Chondrocyte (in vitro differentiated cells): ENCODE measurements around the gene COQ10A. TPM values are rescaled to one million over a fixed set of nuclear protein-coding genes. Genes with fewer than 3 reads are reported as not detected.

Experiments used
- DNase-seq: peaks from one replicate; pipeline ENCODE4 v3.0.0; 2021; ENCODE audit warnings: mixed read lengths, low spot score
- H3K27ac Mint-ChIP-seq: one replicate; pipeline ENCODE4 v1.8.0; 2021; ENCODE audit warnings: mild to moderate bottlenecking, moderate library complexity, mixed read lengths; ENCODE audit not compliant: unreplicated experiment
- H3K27me3 Mint-ChIP-seq: 2 replicates; pipeline ENCODE4 v1.8.0; 2021; ENCODE audit warnings: low read depth, mixed read lengths
- H3K36me3 Mint-ChIP-seq: 2 replicates; pipeline ENCODE4 v1.8.0; 2021; ENCODE audit warnings: low read depth, mixed read lengths
- H3K4me1 Mint-ChIP-seq: 2 replicates; pipeline ENCODE4 v1.8.0; 2021; ENCODE audit warnings: low read depth, mild to moderate bottlenecking, mixed read lengths
- H3K4me3 Mint-ChIP-seq: one replicate; pipeline ENCODE4 v1.8.0; 2021; ENCODE audit warnings: mild to moderate bottlenecking, moderate library complexity, mixed read lengths; ENCODE audit not compliant: unreplicated experiment
- H3K9me3 Mint-ChIP-seq: 2 replicates; pipeline ENCODE4 v1.8.0; 2021; ENCODE audit warnings: low read depth, mixed read lengths
- total RNA-seq: library from RNA; stranded (reverse); gene quantifications from 3 replicates; pipeline ENCODE4 v1.2.1, GENCODE V29; 2021
- TF ChIP-seq, protein P1 (sequence below): fragments of 200-600 bp; sonication (generic); IDR thresholded peaks from 2 replicates; pipeline ENCODE4 v1.5.0; 2021; ENCODE audit warnings: antibody characterized with exemption, mild to moderate bottlenecking, moderate library complexity

Gene COQ10A
- total RNA-seq, 1 donor from 2014 or later: 9.8 TPM

DNA sequence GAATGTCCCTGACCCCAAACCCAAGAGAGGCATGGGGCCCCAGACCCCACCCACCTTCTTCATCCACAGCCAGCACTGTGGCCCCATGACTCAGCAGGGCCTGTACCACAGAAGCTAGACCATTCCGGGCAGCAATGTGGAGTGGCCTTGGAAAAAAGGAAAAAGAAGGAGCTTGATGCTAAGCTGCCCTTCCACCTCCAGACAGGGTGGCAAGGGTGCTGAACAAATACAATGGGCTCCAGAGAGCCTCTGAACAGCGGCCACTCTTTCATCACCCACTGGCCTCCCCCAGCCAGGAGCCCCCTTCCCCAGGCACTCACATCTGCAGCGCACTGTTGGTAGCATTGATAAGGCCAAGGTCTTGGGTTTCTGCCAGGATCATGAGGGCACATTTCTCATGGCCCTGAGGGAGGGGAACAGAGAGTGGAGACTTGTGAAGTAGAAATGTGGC is 23.0 kb upstream of the COQ10A start:
- TF ChIP-seq, protein P1, sequence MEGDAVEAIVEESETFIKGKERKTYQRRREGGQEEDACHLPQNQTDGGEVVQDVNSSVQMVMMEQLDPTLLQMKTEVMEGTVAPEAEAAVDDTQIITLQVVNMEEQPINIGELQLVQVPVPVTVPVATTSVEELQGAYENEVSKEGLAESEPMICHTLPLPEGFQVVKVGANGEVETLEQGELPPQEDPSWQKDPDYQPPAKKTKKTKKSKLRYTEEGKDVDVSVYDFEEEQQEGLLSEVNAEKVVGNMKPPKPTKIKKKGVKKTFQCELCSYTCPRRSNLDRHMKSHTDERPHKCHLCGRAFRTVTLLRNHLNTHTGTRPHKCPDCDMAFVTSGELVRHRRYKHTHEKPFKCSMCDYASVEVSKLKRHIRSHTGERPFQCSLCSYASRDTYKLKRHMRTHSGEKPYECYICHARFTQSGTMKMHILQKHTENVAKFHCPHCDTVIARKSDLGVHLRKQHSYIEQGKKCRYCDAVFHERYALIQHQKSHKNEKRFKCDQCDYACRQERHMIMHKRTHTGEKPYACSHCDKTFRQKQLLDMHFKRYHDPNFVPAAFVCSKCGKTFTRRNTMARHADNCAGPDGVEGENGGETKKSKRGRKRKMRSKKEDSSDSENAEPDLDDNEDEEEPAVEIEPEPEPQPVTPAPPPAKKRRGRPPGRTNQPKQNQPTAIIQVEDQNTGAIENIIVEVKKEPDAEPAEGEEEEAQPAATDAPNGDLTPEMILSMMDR: no peak
- H3K27me3 Mint-ChIP-seq: no peaks in the 10 kb centered on the region
- peaks cover 43% of the 10 kb centered on the region for H3K36me3 Mint-ChIP-seq
- no peak for DNase-seq
- H3K4me3 Mint-ChIP-seq: no peak overlapping the region
- no peak overlapping the region for H3K27ac Mint-ChIP-seq
- peaks cover 2% of the 10 kb centered on the region for H3K4me1 Mint-ChIP-seq
- no peaks in the 10 kb centered on the region for H3K9me3 Mint-ChIP-seq

DNA sequence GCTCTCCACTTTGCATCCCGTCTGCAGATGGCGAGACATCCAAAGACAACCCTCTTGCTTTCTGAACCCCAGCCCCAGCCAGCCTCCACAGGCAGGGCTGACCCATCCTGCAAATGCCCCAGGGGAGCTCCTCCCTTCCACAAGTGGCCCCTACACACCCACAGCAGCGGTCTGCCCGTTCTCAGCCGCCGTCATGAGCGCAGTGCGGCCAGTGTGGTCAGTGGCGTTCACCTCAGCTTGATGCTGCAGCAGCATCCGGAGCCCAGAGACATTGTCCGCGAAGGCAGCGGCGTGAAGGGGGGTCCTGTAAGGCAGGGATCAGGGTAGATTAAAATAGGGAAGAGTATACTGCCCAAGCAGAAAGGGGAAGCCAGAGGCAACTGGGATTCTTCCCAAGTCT is 22.2 kb upstream of the COQ10A start:
- no peaks in the 10 kb centered on the region for H3K27me3 Mint-ChIP-seq
- H3K36me3 Mint-ChIP-seq: peaks cover 46% of the 10 kb centered on the region
- H3K4me1 Mint-ChIP-seq: peaks cover 2% of the 10 kb centered on the region
- H3K4me3 Mint-ChIP-seq: no peak overlapping the region
- TF ChIP-seq, protein P1: no peak
- DNase-seq: no peak
- no peaks in the 10 kb centered on the region for H3K9me3 Mint-ChIP-seq
- H3K27ac Mint-ChIP-seq: no peak overlapping the region

DNA sequence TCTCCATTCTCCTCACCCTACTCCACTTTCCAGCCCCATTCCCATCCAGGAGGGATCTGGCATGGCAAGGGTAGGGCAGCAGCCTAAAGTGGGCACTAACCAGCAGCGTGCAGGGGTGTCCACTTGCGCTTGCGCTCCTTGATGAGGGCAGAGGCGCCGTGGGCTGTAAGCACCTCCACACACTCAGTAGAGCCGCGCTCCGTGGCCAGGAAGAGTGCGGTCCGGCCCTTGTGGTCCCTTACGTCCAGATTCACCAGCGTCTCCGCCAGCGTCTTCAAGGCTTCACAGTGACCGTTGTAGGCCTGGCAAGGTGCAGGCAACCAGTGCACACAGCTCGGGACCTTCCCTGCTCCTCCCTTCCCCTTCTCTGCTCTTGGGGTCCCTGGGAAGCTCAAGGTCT is 18.8 kb upstream of the COQ10A start:
- Mint-ChIP-seq H3K9me3 (no peaks in the 10 kb centered on the region), H3K36me3 (peaks cover 44% of the 10 kb centered on the region), H3K27ac (no peak overlapping the region), H3K27me3 (no peaks in the 10 kb centered on the region), H3K4me3 (no peak overlapping the region), H3K4me1 (peaks cover 2% of the 10 kb centered on the region)
- no peak for DNase-seq
- TF ChIP-seq, protein P1: no peak

DNA sequence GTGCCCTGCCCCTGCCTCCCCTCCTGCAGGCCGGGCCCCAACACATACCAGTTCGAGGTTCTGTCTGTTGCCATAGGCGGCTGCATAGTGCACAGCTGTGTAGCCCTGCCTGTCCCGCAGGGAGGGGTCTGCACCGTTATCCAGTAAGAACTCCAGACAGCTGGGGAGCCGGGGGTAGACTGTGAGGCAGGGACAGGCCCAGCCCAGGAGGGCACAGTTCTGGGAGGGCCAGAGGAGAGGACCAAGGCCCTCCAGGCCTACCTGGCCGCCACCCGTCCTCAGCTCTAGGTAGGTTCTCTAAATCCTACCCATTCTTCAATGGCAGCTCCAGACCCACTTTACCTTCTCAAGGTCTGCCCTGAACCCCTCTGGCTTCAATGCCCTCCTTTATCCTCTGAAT is 18.0 kb upstream of the COQ10A start:
- H3K4me3 Mint-ChIP-seq: no peak overlapping the region
- no peaks in the 10 kb centered on the region for H3K27me3 Mint-ChIP-seq
- H3K36me3 Mint-ChIP-seq: peaks cover 48% of the 10 kb centered on the region
- H3K27ac Mint-ChIP-seq: no peak overlapping the region
- peaks cover 2% of the 10 kb centered on the region for H3K4me1 Mint-ChIP-seq
- H3K9me3 Mint-ChIP-seq: no peaks in the 10 kb centered on the region
- DNase-seq: no peak
- TF ChIP-seq, protein P1: no peak

DNA sequence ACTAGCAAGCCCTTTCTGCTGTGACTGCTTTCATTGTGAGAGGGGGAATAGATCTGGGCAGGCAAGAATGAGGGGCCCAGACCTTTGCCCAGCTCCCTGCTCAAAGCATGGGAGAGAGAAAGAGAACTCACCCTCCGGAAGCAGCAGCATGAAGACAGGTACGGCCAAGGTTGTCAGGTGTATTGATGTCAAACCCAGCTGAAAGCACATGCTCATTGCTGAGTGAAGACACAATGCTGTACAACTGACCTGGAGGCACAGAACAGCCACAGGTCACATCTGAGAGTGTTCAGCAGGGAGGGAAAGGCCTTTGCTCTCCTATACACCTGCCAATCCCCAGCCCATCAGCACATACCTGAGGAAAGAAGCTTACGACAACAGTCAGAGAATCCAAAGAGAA is 14.1 kb upstream of the COQ10A start:
- Mint-ChIP-seq H3K36me3 (peaks cover 42% of the 10 kb centered on the region), H3K27me3 (no peaks in the 10 kb centered on the region), H3K4me1 (peaks cover 15% of the 10 kb centered on the region), H3K4me3 (no peak overlapping the region), H3K27ac (no peak overlapping the region), H3K9me3 (no peaks in the 10 kb centered on the region)
- no peak for DNase-seq
- TF ChIP-seq, protein P1: no peak
